ENCODE measurements around the gene FBXL4.

- TF ChIP-seq CTCF (IDR thresholded peaks at IDR 0.05) (no peak), POLR2A (IDR thresholded peaks at IDR 0.05) (no peak)
Measured at GRCh38 chr6:98920904-98921431, 26.8 kb downstream of the FBXL4 start.
